K562 (cell line): ENCODE data around the gene ADPGK.

Experiments
- CHD4 ChIP-seq: fragments of 200-600 bp; sonication (generic); IDR thresholded peaks from 3 replicates; pipeline ENCODE4 v1.6.1; 2012; ENCODE audit warnings: low read depth, mild to moderate bottlenecking, mixed read lengths, low read length, inconsistent platforms; ENCODE audit not compliant: insufficient read depth, insufficient replicate concordance, poor library complexity, severe bottlenecking
- CREB3L1 ChIP-seq: fragments of 450-650 bp; IDR thresholded peaks from 2 replicates; pipeline ENCODE4 v1.6.1; 2014; ENCODE audit warnings: low read depth, mild to moderate bottlenecking, moderate library complexity, borderline replicate concordance
- CTCF ChIP-seq, 3 experiments: IDR thresholded peaks in 2 of 3; conservative IDR thresholded peaks in 1 of 3; 2 replicates each; pipeline ENCODE4 v1.5.1; 2011 to 2012; ENCODE audit warnings: low read length in 3 of 3, mild to moderate bottlenecking in 3 of 3, control low read depth in 2 of 3, improper control_type of control experiment in 1 of 3, inconsistent platforms in 1 of 3, low read depth in 1 of 3, mixed read lengths in 1 of 3, moderate library complexity in 1 of 3; ENCODE audit not compliant: insufficient read depth in 2 of 3
- NFIX ChIP-seq: fragments of 250-450 bp; sonication (Bioruptor Pico); IDR thresholded peaks from 2 replicates; pipeline ENCODE4 v1.4.0; 2020; ENCODE audit warnings: low read depth, mild to moderate bottlenecking, moderate library complexity
- TEAD2 ChIP-seq: fragments of 450-650 bp; IDR thresholded peaks from 2 replicates; pipeline ENCODE4 v1.6.1; 2016; ENCODE audit warnings: missing genetic modification characterization, control low read depth, missing compliant biosample characterization
- ZNF316 ChIP-seq: fragments of 450-650 bp; IDR thresholded peaks from 2 replicates; pipeline ENCODE4 v1.6.1; 2016

GRCh38 chr15:72735111-72735510, 48.4 kb downstream of the ADPGK start:
- TF ChIP-seq TEAD2 (tag), result no peak
- no peak for TF ChIP-seq CHD4
- TF ChIP-seq ZNF316, result no peak
- TF ChIP-seq CREB3L1, result no peak
- no peak for TF ChIP-seq NFIX
- no peak for TF ChIP-seq CTCF (IDR thresholded peaks at IDR 0.05 in 2 of 3, conservative IDR thresholded peaks at IDR 0.05 in 1 of 3; ENCODE audit: insufficient read depth in 2 of 3, low read depth in 1 of 3, low read length in 3 of 3)
